GM21786 (cell line): ENCODE measurements around the gene LRCH3.

Experiments
- ATAC-seq: cut with Tn5 transposase; IDR thresholded peaks from one replicate; pipeline ENCODE4 v1.9.1; 2021; ENCODE audit not compliant: unreplicated experiment

The LRCH3 gene

DNA sequence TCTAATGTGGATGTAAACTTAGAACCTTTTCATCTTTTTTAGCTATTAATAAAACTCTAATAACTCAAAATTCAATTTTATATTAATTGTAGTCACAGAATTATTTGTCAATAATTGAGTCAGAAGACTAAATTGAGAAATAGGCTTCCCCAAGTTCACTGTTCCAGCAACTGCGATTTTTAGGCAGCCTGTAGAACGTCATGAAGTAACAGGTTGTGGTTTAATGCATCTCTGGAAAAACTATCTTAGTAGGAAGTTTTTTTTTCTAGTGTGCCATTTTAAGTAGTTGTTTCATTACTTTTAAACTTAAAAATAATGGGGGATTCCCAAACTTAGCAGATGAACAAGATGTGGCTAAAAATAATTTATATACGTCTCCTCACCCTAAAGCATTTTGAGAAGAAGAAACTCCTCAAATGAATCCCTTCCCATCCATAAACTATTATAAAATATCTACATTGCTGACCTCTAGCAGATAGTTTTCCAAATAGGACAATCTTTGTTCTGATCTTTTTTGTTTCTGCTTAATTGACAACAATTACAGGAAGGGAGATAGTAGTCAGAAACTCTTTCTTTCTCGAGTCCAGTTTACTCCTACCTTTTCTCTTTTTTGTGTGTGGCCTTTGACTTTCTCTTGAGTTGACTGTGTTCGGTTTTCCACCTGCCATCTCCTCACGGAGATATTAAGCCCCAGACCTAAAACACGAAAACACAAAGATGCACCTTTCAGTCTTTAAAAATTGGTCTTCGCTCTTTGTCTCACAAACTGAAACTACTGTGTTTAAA lies 43.1 kb downstream of the LRCH3 start:
- ATAC-seq: no peak

DNA sequence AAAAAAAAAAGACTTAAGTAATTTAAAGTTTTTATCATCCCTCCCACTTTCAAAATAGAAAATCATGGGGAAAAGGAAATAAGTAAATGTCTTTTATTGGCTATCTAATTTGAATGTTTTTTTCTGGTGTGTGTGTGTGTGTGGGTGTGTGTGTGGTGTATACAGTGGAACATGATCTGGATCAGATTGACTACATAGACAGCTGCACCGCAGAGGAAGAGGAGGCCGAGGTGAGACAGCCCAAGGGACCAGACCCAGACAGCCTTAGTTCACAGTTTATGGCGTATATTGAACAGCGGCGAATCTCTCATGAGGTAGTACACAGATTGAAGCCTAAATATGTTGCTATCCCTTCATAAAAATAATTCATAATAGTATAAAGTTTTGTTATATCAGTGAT lies 44.5 kb downstream of the LRCH3 start:
- no peak for ATAC-seq

GRCh38 chr3:197836244-197836643 lies 45.2 kb downstream of the LRCH3 start:
- no peak for ATAC-seq

- no peak for ATAC-seq
These were observed 46.2 kb downstream of the LRCH3 start for GRCh38 chr3:197837282-197837681.

DNA sequence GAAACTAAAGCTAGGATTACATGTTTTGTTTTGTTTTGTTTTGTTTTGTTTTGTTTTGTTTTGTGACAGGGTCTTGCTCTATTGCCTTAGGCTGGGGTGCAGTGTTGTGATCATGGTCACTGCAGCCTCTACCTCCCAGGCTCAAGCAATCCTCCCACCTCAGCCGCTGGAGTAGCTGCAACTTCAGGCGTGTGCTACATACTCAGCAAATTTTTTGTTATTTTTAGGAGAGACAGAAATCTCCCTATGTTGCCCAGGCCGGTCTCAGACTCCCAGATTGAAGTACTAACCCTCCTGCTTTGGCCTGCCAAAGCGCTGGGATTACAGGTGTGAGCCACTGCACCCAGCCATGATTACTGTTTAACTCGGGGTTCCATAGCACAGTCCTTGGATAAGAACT lies 50.7 kb downstream of the LRCH3 start:
- ATAC-seq: no peak

GRCh38 chr3:197846491-197846890 lies 55.4 kb downstream of the LRCH3 start:
- ATAC-seq: no peak

- ATAC-seq: peak; percentile 77
These were observed 56.9 kb downstream of the LRCH3 start for GRCh38 chr3:197847866-197848401.

GRCh38 chr3:197854596-197855343 lies 63.7 kb downstream of the LRCH3 start:
- no peak for ATAC-seq

GRCh38 chr3:197855571-197855970 lies 64.5 kb downstream of the LRCH3 start:
- ATAC-seq: no peak

- no peak for ATAC-seq
These were observed 65.3 kb downstream of the LRCH3 start for GRCh38 chr3:197856199-197856816.

- no peak for ATAC-seq
These were observed 67.1 kb downstream of the LRCH3 start for GRCh38 chr3:197858133-197858532.

GRCh38 chr3:197858598-197858997 lies 67.5 kb downstream of the LRCH3 start:
- ATAC-seq: no peak

DNA sequence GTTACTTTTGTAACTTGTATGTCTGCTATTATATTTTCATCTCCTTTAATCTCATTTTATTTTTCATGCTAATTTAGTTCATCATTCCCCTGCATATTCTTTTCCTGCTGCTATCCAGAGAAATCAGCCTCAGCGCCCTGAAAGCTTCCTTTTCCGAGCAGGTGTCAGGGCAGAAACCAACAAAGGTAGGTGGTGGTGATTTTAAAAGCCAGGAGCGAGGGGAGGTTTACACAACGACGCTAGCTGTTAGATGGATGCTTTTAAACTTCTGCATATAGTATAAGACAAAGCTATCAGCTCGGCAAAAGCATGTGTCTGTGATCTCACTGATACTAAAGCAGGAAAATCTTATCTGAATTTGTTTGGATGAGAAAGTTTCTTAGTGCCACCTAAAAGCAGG lies 75.0 kb downstream of the LRCH3 start:
- no peak for ATAC-seq

DNA sequence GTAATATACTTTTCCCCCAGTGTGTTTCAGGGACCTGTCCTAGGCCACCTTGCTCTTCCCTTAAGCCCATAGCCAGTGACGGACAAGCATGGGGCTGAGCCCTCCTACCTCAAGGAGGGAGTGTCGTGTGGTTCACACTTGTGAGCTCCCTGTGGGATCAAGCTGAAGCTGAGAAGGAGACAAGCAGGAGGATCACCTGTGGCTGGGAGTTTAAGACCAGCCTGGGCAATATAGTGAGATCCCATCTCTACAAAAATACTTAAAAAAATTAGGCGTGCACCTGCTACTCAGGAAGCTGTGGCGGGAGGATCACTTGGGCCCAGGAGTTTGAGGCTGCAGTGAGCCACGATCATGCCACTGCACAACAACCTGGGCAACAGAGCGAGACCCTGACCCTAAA lies 82.3 kb downstream of the LRCH3 start:
- ATAC-seq: no peak

DNA sequence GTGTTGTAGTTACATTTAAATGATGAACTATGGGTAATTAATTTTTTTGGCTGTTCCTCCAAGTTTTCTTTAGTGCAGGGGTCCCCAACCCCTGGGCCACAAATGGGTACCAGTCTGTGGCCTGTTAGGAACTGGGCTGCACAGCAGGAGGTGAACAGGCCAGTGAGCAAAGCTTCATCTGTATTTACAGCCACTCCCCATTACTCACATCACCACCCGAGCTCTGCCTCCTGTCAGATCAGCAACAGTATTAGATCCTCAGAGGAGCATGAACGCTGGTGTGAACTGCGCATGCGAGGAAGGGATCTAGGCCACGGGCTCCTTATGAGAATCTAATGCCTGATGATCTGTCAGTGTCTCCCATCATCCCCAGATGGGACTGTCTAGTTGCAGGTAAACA lies 83.0 kb downstream of the LRCH3 start:
- no peak for ATAC-seq

- no peak for ATAC-seq
These were observed 83.6 kb downstream of the LRCH3 start for GRCh38 chr3:197874653-197875052.

DNA sequence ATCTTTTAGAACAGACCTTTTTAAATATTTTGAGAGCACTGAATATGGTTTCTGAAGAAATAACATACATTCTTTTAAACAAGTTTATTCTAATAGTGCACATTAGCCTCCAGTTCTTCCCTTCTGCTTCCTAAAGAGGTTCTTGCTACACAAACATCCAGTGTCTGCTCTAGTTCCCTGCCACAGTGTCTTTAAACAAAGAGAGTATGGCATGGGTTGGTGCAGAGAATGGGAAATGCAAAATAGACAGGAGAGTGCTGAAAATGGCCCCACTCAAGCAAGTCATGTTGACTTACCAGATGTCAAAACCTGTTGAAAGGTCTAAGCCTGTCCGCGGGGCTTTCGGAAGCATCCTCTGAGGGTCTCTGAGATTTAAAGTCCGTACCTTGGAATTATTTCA lies 86.8 kb downstream of the LRCH3 start:
- no peak for ATAC-seq

DNA sequence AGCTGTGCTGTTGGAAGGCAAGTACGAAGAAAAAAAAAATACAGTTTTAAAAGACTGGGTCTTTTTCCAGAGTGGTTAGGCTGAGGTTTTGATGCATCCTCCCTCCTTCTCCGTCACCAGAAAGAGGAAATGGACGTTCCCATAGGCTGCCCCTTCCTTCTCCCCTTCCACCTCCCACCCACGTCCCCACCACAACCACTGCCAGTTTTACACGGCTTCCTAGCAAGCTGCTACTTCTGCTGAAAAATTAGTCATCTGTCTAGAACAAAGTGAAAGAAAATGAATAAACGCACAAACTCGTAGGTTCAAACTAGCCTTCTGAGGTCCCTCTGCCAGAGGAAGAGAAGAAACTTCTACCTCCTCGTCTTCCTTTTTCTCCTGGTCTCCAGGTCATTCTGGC lies 87.4 kb downstream of the LRCH3 start:
- ATAC-seq: no peak

GRCh38 chr3:197880491-197881269 lies 89.6 kb downstream of the LRCH3 start:
- ATAC-seq: no peak

GRCh38 chr3:197881270-197881969 lies 90.4 kb downstream of the LRCH3 start:
- no peak for ATAC-seq
